Measurements from ENCODE around the gene ZFYVE27.

ZFYVE27 gene

DNA sequence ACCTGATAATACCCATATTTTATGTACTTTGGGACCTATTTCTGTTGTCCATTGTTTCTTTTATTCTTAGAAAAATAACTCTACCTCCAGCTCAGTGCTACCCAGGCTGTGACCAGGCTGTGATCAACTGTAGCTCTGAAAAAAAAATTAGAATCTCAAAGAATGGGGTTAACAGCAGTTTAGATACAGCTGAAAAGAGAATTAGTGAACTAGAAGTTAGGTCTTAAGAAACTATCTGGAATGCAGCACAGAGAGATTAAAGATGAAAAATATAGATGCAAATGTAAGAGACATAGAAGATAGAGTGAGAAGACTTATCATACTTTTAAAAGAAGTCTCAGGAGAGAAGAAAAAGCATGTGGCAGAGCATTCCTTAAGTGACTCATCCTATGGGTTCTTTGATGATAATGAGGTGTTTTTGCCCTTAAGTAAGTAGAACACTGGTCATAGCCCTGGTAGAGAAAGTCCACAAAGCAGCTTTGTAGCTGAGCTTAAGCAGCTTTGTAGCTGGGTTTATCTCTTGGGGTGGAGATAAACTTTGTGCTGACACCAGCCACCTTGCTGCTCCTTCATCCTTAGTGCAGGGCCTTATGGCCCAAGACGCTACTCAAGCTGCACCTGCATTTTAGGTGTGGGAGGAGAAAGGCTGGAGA, 62.2 kb downstream of the ZFYVE27 start:
- no peak for DNase-seq

DNA sequence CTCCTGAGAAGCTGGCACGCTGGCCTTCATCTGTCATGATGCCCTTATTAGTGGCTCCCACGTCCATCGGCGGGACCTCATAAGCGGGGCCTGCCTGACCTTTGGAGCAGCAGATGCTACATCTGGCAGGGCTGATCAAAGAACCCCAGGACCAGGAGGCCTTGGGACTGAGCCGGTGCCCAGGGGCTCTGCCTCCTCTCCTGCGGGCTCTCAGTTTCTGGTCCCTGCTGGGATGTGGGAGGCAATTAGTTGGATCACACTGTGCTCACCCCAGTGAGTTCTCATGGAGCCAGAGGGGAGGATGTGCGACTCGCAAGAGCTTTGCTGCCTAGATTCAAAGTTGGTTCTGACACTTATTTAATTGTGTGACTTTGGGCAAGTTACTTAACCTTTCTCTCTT, 63.5 kb downstream of the ZFYVE27 start:
- DNase-seq, result no peak

DNA sequence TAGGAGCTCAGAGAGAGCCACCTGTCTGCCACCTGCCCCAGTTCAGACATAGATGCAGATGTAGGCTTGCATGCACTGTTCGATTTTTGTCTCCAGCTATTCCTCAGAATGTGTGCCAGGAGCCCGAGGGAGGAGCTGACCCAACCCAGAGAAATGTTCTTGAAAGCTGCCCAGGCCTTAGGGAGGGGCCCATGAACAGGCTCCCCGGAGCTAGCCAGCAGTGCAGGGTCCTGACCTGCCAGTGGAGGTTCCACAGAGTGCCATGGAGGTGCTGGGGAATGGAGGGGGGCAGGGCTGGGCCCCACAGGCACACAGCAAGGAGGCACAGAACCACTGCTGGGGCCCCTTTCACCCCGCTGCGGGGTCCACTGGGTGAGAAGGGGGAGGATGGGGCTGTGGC, 64.5 kb downstream of the ZFYVE27 start:
- DNase-seq, result no peak

DNA sequence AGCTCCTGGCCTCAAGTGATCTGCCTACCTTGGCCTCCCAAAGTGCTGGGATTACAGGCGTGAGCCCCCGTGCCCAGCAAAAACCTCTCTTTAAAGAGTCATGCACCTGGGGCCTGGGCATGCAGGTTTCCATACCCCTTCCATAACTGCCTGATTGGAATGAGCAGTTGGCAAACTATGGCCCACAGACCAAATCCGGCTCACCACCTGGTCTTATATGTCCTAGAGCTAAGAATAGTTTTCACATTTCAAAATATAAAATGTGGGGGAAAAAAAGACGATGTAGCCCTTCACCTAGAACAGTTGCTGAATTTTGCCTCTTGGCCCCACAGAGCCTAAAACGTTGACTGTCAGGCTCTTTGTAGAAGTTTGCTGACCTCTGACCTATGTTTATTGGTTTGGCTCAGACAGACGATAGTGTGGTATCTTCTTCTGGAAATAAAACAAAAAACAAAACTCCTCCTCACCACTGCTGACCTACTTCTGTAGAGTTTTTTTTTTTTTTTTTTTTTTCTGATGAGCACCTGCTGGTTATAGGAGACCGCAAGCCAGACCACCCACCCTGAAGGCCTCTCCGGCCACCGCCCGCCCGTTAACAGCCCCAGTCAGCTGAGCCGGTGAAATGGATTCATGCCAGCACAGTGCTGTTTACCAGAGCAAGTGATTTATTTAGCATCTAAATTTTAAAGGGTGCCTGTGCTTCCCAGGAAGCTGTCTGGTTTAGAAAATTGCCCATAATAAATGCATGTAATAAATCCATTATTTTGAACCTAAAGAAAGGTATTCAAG, 68.4 kb downstream of the ZFYVE27 start:
- no peak for DNase-seq

DNA sequence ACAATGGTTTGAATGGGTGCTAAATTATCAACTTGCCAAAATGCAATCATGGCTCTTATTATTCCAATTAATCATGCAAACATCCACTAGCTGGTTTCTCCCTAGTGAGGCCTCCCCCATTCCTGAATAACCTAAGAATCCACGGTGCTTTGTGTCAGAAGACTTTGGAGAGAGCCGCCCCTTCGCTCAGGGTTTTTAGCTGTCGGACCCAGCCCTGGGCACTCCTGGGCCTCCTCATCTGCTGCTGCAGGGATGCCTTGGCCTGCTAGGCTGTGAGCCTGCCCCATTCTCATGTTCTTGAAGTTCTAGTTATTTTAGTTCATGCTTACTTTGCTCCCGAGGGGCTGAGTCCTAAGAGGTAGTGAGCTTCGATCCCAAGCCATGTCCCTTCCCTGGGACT, 69.0 kb downstream of the ZFYVE27 start:
- no peak for DNase-seq

DNA sequence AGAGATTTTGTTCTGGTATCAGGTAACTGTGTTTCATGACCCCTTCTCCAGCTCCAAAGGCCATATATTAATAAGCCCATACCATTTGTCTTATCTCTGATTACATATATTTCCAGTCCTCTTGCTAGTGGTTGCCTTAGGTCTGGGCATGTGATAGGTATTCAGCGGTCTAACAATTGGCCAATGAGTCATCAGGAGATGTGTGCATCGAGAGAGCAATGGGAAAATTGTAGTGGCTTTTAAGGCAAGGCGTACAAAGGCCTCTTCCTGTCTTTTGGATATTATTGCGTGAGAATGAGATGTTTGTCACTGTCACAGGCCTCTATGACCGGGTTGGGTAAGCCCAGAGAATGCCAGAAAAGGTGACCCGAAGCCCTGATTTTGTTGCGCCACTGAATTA, 73.5 kb downstream of the ZFYVE27 start:
- DNase-seq, result no peak
